OCI-LY7 (cell line): ENCODE measurements around the gene SIRPA. TPM values are rescaled to one million over a fixed set of nuclear protein-coding genes. Genes with fewer than 3 reads are reported as not detected.

Experiments
- BruUV-seq: library from RNA; stranded (reverse); fragments of 400-500 nt; replicated peaks from 2 replicates; lab custom pipeline; 2021; lab: Mats Ljungman, UMichigan
- CTCF ChIA-PET: fragments of 300-600 bp; sonication (Branson Sonifier 250); formaldehyde crosslinking; loops from one replicate; lab custom pipeline; 2022; ENCODE audit warnings: antibody characterized with exemption; ENCODE audit not compliant: unreplicated experiment; lab: Charles Lee
- POLR2A ChIA-PET: fragments of 300-600 bp; sonication (Branson Sonifier 250); formaldehyde crosslinking; loops from one replicate; lab custom pipeline; 2022; ENCODE audit warnings: antibody characterized with exemption; lab: Charles Lee
- DNase-seq: peaks from one replicate; pipeline ENCODE4 v3.0.0-alpha.2; 2015; ENCODE audit warnings: low spot score
- H2AFZ ChIP-seq: fragments of 200-600 bp; sonication (generic), shearing (Covaris generic); 2 replicates; pipeline ENCODE4 v1.6.1; 2014; ENCODE audit warnings: mild to moderate bottlenecking, antibody characterized with exemption, low read length, moderate library complexity
- H3K27ac ChIP-seq: fragments of 200-600 bp; sonication (generic); 2 replicates; pipeline ENCODE4 v1.5.1; 2014; ENCODE audit warnings: mixed run types, low read depth, mild to moderate bottlenecking, moderate library complexity, low read length, inconsistent platforms; ENCODE audit not compliant: poor library complexity, severe bottlenecking
- H3K36me3 ChIP-seq: fragments of 200-600 bp; sonication (generic); 2 replicates; pipeline ENCODE4 v1.6.1; 2014; ENCODE audit warnings: mild to moderate bottlenecking, antibody characterized with exemption, low read length, moderate library complexity, mixed read lengths; ENCODE audit not compliant: insufficient read depth
- H3K4me1 ChIP-seq: fragments of 200-600 bp; sonication (generic); 2 replicates; pipeline ENCODE4 v1.5.1; 2014; ENCODE audit warnings: mild to moderate bottlenecking, low read length; ENCODE audit not compliant: insufficient read depth, poor library complexity, severe bottlenecking
- H3K4me2 ChIP-seq: fragments of 200-600 bp; sonication (generic); 2 replicates; pipeline ENCODE4 v1.6.1; 2014; ENCODE audit warnings: mild to moderate bottlenecking, low read length
- H3K4me3 ChIP-seq: fragments of 200-600 bp; sonication (generic); 2 replicates; pipeline ENCODE4 v1.5.1; 2014; ENCODE audit warnings: mild to moderate bottlenecking, low read depth, low read length; ENCODE audit not compliant: poor library complexity, severe bottlenecking
- H3K79me2 ChIP-seq: fragments of 200-600 bp; sonication (generic); 2 replicates; pipeline ENCODE4 v1.6.1; 2016; ENCODE audit warnings: low read depth, mild to moderate bottlenecking, low read length, moderate library complexity, mixed read lengths; ENCODE audit not compliant: insufficient read depth
- H3K9me2 ChIP-seq: fragments of 200-600 bp; sonication (generic); 2 replicates; pipeline ENCODE4 v1.6.1; 2016; ENCODE audit warnings: mild to moderate bottlenecking, low read length, mixed read lengths; ENCODE audit not compliant: insufficient read depth
- H3K9me3 ChIP-seq: fragments of 200-600 bp; sonication (generic); 2 replicates; pipeline ENCODE4 v1.6.1; 2014; ENCODE audit warnings: mild to moderate bottlenecking, mixed run types, low read length, mixed read lengths
- H4K20me1 ChIP-seq: fragments of 200-600 bp; sonication (generic); 2 replicates; pipeline ENCODE4 v1.6.1; 2014; ENCODE audit warnings: mild to moderate bottlenecking, antibody characterized with exemption, low read length, moderate library complexity, mixed read lengths; ENCODE audit not compliant: insufficient read depth
- CTCF ChIP-seq: fragments of 200-600 bp; sonication (generic); conservative IDR thresholded peaks from 2 replicates; pipeline ENCODE4 v1.5.1; 2014; ENCODE audit warnings: mild to moderate bottlenecking, antibody characterized with exemption, low read length, moderate library complexity, mixed read lengths
- EZH2phosphoT487 ChIP-seq: fragments of 200-600 bp; sonication (generic); IDR thresholded peaks from 2 replicates; pipeline ENCODE4 v1.6.1; 2018; ENCODE audit warnings: low read depth, borderline replicate concordance, mild to moderate bottlenecking, mixed run types, antibody characterized with exemption, low read length, moderate library complexity, mixed read lengths
- intact Hi-C: fragments of 100-400 bp; cut with micrococcal nuclease; formaldehyde crosslinking; loops from one replicate; pipeline ENCODE4 v1.10.0; 2022; ENCODE audit not compliant: unreplicated experiment
- total RNA-seq, 2 experiments: library from RNA; depleted of rRNA in 1 of 2; stranded (reverse); fragments of >200 nt in 1 of 2; shearing (Covaris generic) in 1 of 2; gene quantifications; 2 replicates each; pipeline ENCODE4 v1.2.3, GENCODE V29; 2014 to 2022

The SIRPA gene
- total RNA-seq, 2 experiments from 2014 or later = not detected

- Histone ChIP-seq H2AFZ (no peak overlapping the region), H4K20me1 (no peaks in the 10 kb centered on the region), H3K4me3 (no peak overlapping the region), H3K27ac (no peak overlapping the region), H3K9me3 (no peaks in the 10 kb centered on the region), H3K36me3 (no peaks in the 10 kb centered on the region), H3K9me2 (no peaks in the 10 kb centered on the region), H3K79me2 (no peaks in the 10 kb centered on the region), H3K4me1 (no peaks in the 10 kb centered on the region), H3K4me2 (no peak overlapping the region)
- intact Hi-C loops = no loop called here
- ChIA-PET POLR2A (no interaction called here), CTCF (no interaction called here)
- DNase-seq = no peak
- no TSS peak for BruUV-seq
- TF ChIP-seq CTCF (no peak), EZH2phosphoT487 (no peak)
Measured at GRCh38 chr20:1856424-1856823, 38.8 kb upstream of the SIRPA start.

GRCh38 chr20:1857466-1857865 is 37.7 kb upstream of the SIRPA start:
- CTCF ChIA-PET = no interaction called here
- H3K4me3 ChIP-seq = no peak overlapping the region
- H3K36me3 ChIP-seq = no peaks in the 10 kb centered on the region
- no peak overlapping the region for H3K27ac ChIP-seq
- H2AFZ ChIP-seq = no peak overlapping the region
- no peaks in the 10 kb centered on the region for H3K4me1 ChIP-seq
- BruUV-seq = no TSS peak
- H3K9me2 ChIP-seq = no peaks in the 10 kb centered on the region
- H3K79me2 ChIP-seq = no peaks in the 10 kb centered on the region
- no peak overlapping the region for H3K4me2 ChIP-seq
- POLR2A ChIA-PET = no interaction called here
- intact Hi-C loops = no loop called here
- no peaks in the 10 kb centered on the region for H4K20me1 ChIP-seq
- no peak for TF ChIP-seq CTCF
- TF ChIP-seq EZH2phosphoT487 = no peak
- no peaks in the 10 kb centered on the region for H3K9me3 ChIP-seq
- DNase-seq = no peak

- intact Hi-C loops = no loop called here
- no TSS peak for BruUV-seq
- no peak overlapping the region for H3K4me2 ChIP-seq
- no peaks in the 10 kb centered on the region for H4K20me1 ChIP-seq
- no peaks in the 10 kb centered on the region for H3K4me1 ChIP-seq
- no peaks in the 10 kb centered on the region for H3K79me2 ChIP-seq
- no peak overlapping the region for H3K4me3 ChIP-seq
- H3K9me2 ChIP-seq = no peaks in the 10 kb centered on the region
- POLR2A ChIA-PET = no interaction called here
- no peak for TF ChIP-seq CTCF
- TF ChIP-seq EZH2phosphoT487 = no peak
- H3K27ac ChIP-seq = no peak overlapping the region
- H2AFZ ChIP-seq = no peak overlapping the region
- no peaks in the 10 kb centered on the region for H3K9me3 ChIP-seq
- CTCF ChIA-PET = no interaction called here
- no peak for DNase-seq
- no peaks in the 10 kb centered on the region for H3K36me3 ChIP-seq
Measured at GRCh38 chr20:1858871-1859270, 36.3 kb upstream of the SIRPA start.
